Measurements from ENCODE around the gene NDP. TPM values are rescaled to one million over a fixed set of nuclear protein-coding genes. Genes with fewer than 3 reads are reported as not detected.

Gene NDP
- total and polyA plus RNA-seq, 2 donors (not counting 1 experiment from before 2014, with no cell fraction given) = not detected

DNA sequence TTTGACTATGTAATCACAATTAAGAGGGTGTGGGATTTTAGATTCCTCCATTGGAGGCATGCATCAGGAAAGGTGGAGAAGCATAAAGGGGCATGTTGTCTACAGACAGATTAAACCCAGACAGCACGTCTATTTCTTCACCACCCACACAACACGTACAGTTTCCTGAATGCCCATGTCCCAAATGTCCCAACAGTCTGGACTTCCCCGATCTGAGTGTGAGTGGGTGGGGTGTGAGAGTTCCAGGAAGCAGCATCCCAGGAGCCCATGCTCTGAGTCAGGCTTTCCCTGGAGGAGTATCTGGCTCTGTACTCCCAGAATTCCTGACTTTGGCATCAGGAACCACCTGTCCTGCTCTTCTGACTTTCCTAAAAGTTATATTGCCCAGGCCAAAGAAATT lies 30.8 kb upstream of the NDP start:
- H3K79me2 ChIP-seq (ENCODE audit: control insufficient read depth, insufficient read depth, low read length) = no peaks in the 10 kb centered on the region
- no peaks in the 10 kb centered on the region for H3K27me3 ChIP-seq (replicated peaks in 1 of 4; ENCODE audit: control extremely low read depth in 1 of 4, control insufficient read depth in 3 of 4, insufficient read depth in 4 of 4, low read length in 3 of 4)
- no peaks in the 10 kb centered on the region for H3K9me3 ChIP-seq (ENCODE audit: control extremely low read depth in 1 of 3, control insufficient read depth in 2 of 3, insufficient read depth in 1 of 3, low read length in 2 of 3)
- no peak for ATAC-seq (ENCODE audit: low read depth)
- no CpG with 5 or more reads among the region's 3 CpGs for WGBS (ENCODE audit: insufficient coverage)
- H3K9ac ChIP-seq (ENCODE audit: low read length) = no peak overlapping the region
- H3K4me1 ChIP-seq (ENCODE audit: control insufficient read depth in 2 of 2, insufficient read depth in 2 of 2, low read length in 2 of 2) = no peaks in the 10 kb centered on the region
- TF ChIP-seq CTCF (IDR thresholded peaks at IDR 0.05) = no peak
- TF ChIP-seq EZH2 (IDR thresholded peaks at IDR 0.05; ENCODE audit: borderline replicate concordance, insufficient read depth, low read depth, low read length, poor library complexity, severe bottlenecking) = no peak
- no peak overlapping the region for H3K4me2 ChIP-seq (replicated peaks; ENCODE audit: low read depth, low read length, poor library complexity, severe bottlenecking)
- H3K27ac ChIP-seq (ENCODE audit: low read length in 2 of 2) = no peak overlapping the region
- Mint-ChIP-seq H3K27me3 (no peaks in the 10 kb centered on the region), H3K27ac (no peak overlapping the region), H3K4me3 (no peak overlapping the region), H3K9me3 (ENCODE audit: insufficient read depth) (no peaks in the 10 kb centered on the region), H3K4me1 (no peaks in the 10 kb centered on the region)
- intact Hi-C loops (cut with micrococcal nuclease) = no loop called here
- H3K4me3 ChIP-seq (ENCODE audit: control extremely low read depth in 1 of 5, extremely low read depth in 1 of 5, insufficient read depth in 1 of 5, low read depth in 2 of 5, low read length in 4 of 5) = no peak overlapping the region
- H4K20me1 ChIP-seq (ENCODE audit: control insufficient read depth, insufficient read depth, low read length, poor library complexity, severe bottlenecking) = no peaks in the 10 kb centered on the region
- no peaks in the 10 kb centered on the region for H3K36me3 ChIP-seq (replicated peaks in 1 of 2; ENCODE audit: control extremely low read depth in 1 of 2, control insufficient read depth in 1 of 2, extremely low read depth in 1 of 2, insufficient read depth in 2 of 2, low read length in 1 of 2)
- ChIA-PET CTCF (no interaction called here), POLR2A (no interaction called here)
- DNase-seq = no peak
- no peak overlapping the region for H2AFZ ChIP-seq (ENCODE audit: insufficient read depth, low read depth, low read length, poor library complexity, severe bottlenecking)

DNA sequence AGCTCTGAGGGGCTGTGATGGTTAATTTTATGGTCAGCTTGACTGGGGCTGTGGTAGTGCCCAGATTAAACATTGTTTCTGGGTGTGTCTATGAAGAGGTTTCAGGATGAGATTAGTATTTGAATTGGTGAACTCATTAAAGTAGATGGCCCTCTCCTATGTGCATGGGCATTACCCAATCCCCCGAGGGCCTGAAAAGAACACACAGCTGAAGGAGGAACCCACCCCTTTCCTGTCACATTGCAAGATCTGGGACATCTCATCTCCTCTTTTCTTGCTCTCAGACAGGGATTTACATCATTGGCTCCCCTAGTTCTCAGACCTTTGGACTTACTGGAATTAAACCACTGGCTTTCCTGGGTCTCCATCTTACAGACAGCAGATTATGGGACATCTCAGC lies 29.4 kb upstream of the NDP start:
- H3K27ac ChIP-seq (ENCODE audit: low read length in 2 of 2) = no peak overlapping the region
- ChIA-PET CTCF (interaction anchor here (0.7 kb wide), 1 partner anchor 56 kb away, joined by 3 read pairs; no protein-coding TSS in a partner anchor), POLR2A (no interaction called here)
- intact Hi-C loops (cut with micrococcal nuclease) = no loop called here
- H3K27me3 ChIP-seq (replicated peaks in 1 of 4; ENCODE audit: control extremely low read depth in 1 of 4, control insufficient read depth in 3 of 4, insufficient read depth in 4 of 4, low read length in 3 of 4) = no peaks in the 10 kb centered on the region
- H3K4me1 ChIP-seq (ENCODE audit: control insufficient read depth in 2 of 2, insufficient read depth in 2 of 2, low read length in 2 of 2) = no peaks in the 10 kb centered on the region
- no peaks in the 10 kb centered on the region for H3K79me2 ChIP-seq (ENCODE audit: control insufficient read depth, insufficient read depth, low read length)
- Mint-ChIP-seq H3K9me3 (ENCODE audit: insufficient read depth) (no peaks in the 10 kb centered on the region), H3K4me3 (no peak overlapping the region), H3K27me3 (no peaks in the 10 kb centered on the region), H3K27ac (no peak overlapping the region), H3K4me1 (no peaks in the 10 kb centered on the region)
- no peak for ATAC-seq (ENCODE audit: low read depth)
- H2AFZ ChIP-seq (ENCODE audit: insufficient read depth, low read depth, low read length, poor library complexity, severe bottlenecking) = no peak overlapping the region
- H3K4me2 ChIP-seq (replicated peaks; ENCODE audit: low read depth, low read length, poor library complexity, severe bottlenecking) = no peak overlapping the region
- TF ChIP-seq CTCF (IDR thresholded peaks at IDR 0.05) (no peak), EZH2 (IDR thresholded peaks at IDR 0.05; ENCODE audit: borderline replicate concordance, insufficient read depth, low read depth, low read length, poor library complexity, severe bottlenecking) (no peak)
- no peak overlapping the region for H3K9ac ChIP-seq (ENCODE audit: low read length)
- H3K9me3 ChIP-seq (ENCODE audit: control extremely low read depth in 1 of 3, control insufficient read depth in 2 of 3, insufficient read depth in 1 of 3, low read length in 2 of 3) = no peaks in the 10 kb centered on the region
- DNase-seq = no peak
- no CpG with 5 or more reads among the region's 1 CpG for WGBS (ENCODE audit: insufficient coverage)
- H3K4me3 ChIP-seq (ENCODE audit: control extremely low read depth in 1 of 5, extremely low read depth in 1 of 5, insufficient read depth in 1 of 5, low read depth in 2 of 5, low read length in 4 of 5) = no peak overlapping the region
- H4K20me1 ChIP-seq (ENCODE audit: control insufficient read depth, insufficient read depth, low read length, poor library complexity, severe bottlenecking) = no peaks in the 10 kb centered on the region
- H3K36me3 ChIP-seq (replicated peaks in 1 of 2; ENCODE audit: control extremely low read depth in 1 of 2, control insufficient read depth in 1 of 2, extremely low read depth in 1 of 2, insufficient read depth in 2 of 2, low read length in 1 of 2) = no peaks in the 10 kb centered on the region
